CD1c-positive myeloid dendritic cell (primary cell): ENCODE data around the gene TRIP12.
"Not testable (repeated sequence)": the region's sequence is repeated elsewhere in the genome, so short reads cannot be mapped to it uniquely, and the experiment has no call there.

ENCODE experiments used
- DNase-seq: peaks from one replicate; pipeline ENCODE4 v3.0.0-alpha.2; 2016; ENCODE audit errors: extremely low spot score

Gene TRIP12

DNA sequence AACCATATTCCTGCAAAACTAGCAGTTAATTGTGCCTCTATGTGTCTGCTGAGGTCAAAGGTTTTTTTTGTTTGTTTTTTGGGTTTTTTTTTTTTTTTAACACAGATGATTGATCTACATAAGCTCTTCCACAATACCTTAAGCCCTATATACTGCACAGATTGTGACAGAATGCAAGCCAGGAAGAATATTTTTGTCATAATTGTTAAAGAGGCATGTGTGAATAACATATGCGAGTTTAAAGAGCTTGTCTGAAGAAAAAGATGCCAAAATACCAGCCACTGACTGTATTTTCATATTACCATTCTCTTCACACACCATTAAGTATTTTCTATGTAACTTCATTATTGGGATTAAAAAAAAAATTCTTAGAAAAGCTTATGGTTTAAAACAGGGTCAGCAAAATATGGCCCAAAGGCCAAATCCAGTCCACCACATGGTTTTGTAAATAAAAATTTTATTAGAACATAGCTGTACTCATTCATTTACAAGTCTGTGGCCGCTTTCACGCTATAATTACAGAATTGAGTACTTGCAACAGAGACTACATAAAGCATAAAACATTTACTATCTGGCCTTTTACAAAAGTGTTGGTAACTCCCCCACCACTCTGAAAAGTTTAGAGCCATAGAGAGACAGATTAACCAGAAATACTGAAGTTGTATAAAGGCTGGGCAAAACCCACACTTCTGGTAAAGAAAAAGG, 89.9 kb downstream of the TRIP12 start:
- no peak for DNase-seq

DNA sequence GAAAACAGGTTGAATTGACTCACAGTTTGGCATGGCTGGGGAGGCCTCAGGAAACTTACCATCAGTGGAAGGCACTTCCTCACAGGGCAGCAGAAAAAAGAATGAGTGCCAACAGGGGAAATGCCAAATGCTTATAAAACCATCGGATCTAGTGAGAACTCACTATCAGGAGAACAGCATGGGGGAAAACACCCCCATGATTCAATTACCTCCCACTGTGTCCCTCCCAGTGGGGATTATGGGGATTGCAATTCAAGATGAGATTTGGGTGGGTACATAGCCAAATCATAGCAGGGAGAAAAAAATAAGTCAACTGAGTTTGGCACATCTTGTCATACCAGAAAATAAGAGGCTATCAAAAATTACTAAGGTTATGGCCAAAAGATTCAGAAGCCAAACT, 96.3 kb downstream of the TRIP12 start:
- no peak for DNase-seq

DNA sequence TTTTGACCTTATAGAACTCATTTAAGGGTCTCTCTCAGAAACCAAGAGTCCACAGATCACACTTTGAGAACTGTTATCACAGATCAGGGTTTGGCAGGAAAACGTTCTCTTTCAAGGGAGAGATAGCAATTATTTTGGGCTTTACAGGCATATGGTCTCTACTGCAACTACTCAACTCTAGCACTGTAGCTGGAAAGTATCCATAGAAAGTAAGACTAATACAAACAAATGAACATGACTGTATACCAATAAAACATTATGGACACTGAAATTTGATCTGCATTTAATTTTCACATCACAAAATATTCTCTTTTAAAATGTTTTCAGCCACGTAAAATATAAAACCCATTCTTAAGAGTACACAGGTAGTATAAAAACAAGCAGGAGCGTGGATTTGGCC, 100.5 kb downstream of the TRIP12 start:
- DNase-seq, result no peak

DNA sequence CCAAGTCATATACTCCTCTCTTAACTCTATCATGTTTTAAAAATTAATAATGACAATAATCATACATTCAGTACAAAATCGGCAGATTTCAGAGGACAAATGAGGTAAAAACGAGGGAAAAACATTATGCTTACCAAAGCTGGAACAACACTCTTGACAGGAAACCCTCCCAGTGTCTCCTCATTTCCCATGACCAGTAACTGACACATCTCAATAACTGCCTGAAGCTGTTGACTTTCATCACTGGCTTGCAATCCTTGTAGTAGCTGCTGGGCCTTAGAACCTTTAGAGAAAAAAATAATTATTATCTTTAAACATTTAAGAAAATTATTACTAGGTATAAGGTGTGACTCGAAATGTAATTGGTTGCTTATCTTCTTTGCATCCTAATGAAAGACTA, 103.6 kb downstream of the TRIP12 start:
- DNase-seq, result no peak

DNA sequence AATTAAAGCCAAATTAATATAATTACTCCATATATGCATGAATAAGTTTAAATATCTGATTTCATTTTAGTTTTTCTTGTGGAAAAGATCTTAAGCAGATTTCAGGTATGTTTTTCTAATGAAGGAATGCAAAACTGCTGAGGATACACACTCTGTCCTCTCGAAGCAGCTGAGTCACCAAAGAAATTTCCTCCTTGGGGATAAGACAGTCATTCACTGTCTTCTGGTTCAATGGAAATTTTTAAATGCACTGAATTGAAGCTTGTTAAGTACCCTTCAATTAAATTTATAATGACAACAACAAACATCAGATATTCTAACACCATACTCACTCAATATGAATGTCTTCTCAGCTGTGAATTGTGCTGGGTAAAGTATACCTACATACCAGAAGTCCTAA, 106.0 kb downstream of the TRIP12 start:
- DNase-seq, result no peak

DNA sequence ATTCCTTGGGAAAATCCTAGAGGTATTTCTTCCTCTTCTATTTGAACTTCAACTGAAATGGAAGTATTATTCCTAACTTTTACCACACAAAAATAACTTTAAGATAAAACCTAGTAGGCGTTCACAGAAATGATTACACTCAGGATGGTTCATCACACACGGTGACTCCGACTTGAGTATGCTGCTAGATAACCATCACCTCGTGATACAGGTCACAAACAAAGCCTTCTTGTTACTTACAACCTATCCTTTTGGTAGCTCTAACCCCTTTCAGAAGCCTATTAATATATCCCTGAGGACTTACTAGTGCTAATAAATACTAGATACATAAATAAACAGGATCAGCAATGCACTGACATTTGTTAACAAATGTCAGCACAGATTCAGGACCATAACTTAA, 106.5 kb downstream of the TRIP12 start:
- no peak for DNase-seq

DNA sequence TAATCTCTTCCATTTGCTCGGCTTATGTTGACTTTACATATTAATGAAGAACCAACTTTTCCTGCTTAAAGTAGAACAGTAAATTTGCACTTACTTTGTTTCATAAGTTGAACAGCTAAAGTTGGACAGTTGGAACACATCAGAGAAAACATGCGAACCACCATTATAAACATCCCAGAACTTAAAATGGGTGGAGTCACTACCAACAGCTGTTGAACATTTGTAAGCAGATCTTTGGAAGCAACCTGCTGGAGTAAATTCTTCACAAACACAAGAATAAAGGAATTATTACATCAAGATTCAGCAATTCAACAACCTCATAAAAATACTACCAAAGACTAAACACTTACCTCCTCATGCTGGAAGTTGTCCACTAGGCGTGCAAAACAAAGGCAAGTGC, 111.0 kb downstream of the TRIP12 start:
- DNase-seq, result no peak

DNA sequence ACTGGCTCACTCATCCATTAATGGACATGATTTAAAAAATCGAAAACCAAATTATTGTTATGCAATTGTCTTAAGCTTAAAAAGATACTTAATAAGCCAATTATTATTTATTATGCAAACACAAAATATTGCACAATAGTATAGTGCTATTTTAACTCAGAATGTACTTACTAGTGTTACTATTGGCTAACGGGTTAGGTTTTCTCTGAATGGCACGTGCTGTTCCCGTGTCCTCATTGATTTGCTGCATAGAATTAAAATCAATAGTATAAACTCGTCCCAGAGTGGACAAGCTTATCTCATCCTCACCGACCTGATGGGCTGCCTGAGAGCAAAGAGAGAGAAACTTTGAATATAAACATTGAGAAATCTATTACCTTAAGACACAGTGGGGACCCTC, 116.2 kb downstream of the TRIP12 start:
- no peak for DNase-seq

DNA sequence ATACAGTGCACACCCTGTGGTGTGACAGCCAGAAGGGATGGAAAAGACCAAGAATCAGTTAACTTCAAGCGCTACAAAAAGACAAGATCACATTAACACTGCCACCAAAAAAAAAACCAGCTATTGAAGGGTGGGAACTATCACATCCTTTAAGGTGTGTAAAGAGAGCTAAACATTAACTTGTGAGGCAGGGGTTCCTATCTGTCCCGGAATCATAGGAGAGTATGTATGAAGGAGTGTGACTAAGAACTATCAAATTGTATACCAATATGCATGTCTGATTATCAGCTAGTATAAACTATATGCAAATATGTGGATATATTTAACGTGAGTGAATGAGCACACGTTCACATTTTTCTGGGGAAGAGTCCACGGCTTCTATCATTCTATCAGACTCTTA, 119.0 kb downstream of the TRIP12 start:
- DNase-seq, result no peak

DNA sequence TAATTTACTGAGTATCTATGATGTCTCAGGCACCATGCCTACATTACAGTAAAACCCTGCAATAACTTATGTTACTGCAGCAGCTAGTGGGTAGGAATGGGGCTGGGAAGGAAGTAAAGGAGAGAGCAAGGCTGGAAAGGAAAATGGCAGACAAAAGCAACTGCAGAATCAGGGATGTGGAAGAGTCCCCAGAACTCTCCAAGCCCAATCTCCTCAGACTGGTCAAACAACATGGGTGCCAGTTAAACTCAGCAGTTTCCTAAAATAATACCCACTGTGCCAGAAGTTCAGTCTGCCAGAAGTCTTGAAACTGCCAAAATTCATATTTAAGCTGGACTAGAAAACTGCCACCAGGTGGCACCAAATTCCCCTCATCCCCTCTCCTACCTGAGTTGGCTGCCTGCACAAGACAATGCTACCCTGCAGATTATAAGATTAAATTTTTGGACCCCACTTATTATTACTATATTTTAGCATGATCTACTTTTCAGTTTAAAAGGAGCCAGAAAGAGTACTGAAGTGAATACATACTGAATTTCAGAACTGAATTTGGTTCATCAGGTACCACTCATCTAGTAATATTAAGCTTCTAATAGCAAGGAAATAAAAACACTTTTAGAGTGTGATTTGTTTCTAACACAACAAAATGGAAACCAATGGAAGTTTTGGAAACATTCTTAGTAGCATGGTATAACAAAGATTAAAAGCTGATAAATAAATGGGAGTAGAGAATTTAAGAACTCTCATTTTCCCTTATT, 120.6 kb downstream of the TRIP12 start:
- peak; percentile 47 for DNase-seq

DNA sequence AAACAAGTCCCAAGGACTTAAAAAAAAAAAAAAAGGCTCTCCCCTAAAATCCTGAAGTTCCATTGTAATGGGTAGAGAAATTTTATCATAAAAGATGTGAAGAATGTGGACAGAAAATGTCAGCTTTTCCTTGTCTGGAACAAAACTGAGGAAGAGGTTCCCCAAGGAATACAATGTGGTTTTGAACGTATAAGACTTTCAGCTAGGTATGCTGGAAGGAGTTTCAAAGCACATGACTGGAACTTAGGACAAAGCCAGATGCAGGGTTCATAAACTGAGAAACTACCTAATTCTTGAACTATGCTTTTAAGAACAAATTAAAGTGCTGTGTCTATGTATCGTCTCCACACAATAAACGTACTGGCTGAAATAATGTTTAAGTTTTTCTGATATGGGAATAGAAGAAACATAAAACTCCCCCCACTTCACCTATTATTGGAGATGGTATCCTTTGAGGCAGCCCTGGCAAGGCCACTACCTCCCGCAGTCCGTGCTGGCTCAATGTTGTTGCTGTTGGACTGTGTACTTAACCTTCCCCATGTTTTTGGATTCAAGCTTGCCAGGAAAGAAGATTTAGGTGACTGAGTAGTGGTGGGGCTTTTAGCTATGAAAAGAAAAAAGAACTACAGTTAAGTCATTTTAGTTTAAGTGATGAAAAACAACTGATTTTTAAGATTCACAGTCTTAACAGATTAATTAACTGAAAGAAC, 123.2 kb downstream of the TRIP12 start:
- DNase-seq, result no peak

DNA sequence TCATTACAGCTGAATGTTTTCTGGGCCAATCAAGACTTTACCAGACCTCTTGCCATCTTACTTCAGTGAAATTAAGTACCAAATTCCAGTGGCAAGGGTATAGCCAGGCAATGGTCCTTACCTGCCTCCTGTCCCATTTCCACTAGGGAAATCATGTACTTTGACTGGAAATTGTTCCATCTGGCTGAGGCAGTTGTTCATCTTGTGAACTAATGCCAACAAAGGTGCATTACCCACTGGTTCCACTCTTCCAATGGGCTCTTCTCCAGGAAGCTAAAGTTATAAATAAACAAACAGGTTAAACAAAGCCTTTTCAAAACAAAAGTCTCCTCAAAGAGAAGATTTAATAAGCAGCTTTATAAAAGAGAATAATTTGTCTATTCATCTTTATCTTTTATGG, 126.8 kb downstream of the TRIP12 start:
- DNase-seq, result no peak

DNA sequence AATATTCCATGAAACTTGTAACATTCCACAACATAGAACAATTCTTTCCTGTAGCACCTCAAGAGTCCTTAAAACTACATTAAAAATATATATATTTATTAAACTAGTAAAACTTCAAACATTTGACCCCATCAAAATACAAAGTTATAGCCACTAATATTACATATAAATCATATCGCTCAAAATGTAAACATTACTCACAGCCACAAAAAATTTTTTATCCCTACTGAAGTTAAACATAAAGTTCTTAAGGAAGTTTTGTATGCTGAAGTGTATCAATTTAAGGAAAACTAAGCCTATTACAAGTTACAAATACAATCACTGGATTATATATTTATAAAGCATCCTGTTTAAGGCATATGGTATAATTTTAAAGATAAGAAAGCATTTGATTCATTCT, 127.2 kb downstream of the TRIP12 start:
- no peak for DNase-seq

DNA sequence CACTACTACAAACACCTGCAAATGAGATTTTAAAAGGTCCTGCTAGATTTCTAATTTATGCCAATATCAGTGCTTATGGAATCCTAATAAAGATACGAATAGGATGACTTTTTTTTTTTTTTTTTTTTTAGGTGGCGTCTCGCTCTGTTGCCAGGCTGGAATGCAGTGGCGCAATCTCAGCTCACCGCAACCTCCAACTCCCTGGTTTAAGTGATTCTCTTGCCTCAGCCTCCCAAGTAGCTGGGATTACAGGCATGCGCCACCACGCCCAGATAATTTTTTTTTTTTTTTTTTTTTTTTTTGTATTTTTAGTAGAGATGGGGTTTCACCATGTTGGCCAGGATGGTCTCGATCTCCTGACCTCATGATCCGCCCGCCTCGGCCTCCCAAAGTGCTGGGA, 135.5 kb downstream of the TRIP12 start:
- not testable (repeated sequence) for DNase-seq

DNA sequence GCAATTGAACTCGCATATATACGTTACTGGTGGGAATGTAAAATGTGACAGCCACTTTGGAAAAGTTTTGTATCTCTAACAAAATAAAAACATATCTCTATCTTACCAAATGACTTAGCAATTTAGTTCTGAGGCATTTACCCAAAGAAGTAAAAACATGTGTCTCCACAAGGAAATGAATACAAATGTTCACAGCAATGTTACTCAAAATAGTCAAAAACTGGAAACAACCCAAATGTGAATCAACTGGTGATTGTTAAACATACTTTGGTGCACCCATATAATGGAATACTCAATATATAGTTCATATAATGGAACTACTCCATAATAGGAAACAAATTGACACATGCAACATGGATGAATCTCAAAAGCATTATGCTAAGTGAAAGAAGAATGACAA, 137.0 kb downstream of the TRIP12 start:
- no peak for DNase-seq

DNA sequence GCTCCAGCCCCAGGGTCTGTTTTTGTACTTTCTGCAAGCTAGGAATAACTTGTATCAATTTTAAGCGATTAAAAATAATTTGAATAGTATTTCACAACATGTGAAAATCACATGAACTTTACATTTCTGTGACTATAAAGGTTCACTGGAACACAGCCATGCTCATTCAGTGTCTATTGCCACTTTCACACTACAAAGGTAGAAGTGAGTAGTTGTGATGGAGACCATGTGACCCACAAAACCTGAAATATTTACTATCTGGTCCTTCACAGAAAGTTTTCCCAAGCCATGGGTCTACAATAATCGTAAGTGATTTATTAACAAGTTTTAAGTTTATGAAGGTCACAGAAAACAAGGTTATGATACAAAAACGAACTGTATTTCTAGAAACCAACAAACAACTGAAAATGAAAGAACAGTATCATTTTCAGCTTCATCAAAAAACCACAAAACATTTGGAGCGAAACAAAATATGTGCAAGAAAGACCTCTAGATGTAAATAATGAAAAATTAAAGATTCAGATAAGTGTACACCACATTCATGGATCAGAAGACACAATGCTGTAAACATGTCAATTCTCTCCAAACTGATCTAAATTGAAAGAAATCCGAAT, 138.6 kb downstream of the TRIP12 start:
- DNase-seq, result no peak

DNA sequence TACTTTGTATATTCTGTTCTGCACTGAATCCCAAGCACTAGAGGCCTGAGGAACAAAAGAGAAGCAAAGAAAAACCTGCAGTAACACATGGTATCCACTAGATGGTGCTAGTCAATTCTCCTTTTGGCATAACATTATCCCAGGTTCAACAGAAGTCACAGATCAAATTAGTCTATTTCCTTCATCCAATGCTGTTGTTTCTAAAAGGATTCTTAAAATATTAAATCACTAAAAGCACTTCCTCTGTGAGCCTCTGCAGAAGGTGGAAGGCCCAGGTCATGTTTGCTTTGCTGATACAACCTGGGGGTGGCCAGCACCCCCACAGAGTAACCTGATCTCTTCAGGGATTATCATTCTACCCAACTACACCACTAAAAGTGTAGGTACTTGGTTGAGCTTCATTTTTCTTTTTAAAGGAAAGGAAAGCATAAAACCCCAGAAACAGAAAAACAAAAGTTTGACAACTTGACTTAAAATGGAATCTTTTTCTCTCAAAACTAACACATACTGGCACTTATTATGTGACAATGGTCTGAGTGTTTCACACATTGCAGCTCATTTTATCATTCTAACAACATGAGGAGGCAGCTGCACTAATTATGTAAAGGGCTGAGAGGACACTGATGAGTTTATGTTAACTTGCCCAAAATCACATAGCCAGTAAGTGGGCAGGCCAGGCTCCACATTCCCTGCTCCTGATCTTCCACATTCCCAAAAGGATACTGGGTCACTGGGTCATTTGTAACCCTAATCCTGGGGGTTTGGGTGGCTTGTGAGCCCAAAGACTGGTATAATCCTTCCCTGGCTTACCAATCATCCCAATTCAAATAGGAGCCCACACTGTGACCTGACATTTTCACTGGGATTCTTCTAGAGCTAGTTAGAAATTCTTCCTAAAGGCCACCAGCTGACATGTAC, 140.7 kb downstream of the TRIP12 start:
- DNase-seq, result peak; percentile 52

DNA sequence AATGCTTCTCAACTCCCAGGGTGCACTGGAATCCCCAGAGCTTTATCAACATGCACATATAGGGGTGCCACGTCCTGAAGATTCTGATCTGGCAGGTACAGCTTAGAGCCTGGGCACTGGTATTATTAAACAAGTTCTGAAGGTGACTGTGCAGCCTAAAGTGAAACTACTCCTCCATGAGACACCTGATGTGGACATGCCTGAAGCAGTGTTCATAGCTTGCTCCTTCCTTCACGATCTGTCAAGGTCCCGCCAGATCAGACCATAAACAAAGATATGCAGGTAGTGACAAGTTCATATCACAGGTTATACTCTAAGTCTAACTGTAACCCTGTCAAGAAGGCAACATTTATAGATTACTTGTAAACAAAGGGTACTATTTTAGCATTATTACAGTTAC, 142.2 kb downstream of the TRIP12 start:
- DNase-seq, result no peak

DNA sequence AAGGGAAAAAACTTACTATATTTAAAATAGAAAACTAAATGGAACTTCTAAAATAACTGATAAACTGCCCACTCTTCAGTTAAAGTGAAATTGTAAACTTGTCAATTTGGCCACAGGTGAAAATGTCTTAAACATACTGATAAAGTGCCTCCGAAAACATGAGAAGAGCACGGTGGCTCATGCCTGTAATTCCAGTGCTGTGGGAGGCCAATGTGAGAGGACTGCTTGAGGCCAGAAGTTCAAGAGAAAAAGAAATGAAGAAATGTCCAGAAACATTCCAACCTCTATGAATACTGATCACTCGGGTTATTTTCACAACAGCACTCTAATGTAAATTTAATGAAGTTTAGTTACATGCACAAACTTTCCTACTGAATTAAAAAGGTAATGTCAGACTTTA, 144.1 kb downstream of the TRIP12 start:
- DNase-seq, result no peak

DNA sequence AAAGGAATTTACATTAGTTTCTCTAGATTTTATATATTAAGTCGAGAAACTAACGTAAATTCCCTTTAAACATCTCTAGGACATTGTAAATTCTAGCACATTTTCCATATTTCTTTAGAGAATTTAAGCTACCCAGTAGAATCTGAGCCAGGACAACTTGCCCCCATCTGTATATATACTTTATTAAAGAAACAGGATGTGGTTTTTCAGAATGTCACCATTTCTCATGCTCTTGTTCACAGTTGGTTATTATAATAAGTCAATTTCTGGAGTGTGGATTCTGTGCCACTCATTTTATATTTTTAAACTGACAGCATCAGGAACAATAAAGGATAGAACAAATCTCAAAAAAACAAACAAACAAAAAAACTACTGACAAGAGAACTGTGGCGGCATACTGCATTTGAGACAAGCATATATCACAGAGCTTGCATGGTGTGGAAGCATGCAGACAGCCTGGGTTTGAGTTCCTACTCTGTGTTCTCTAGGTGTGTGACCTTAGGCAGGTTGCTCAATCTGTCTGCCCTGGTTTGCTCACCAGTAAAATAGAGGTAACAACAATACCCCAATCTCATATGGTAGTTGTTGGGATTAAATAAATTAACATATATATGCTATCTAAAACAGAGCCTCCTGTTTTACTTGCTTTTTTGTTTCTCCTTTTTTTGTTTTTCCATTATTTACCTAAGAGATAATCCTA, 146.0 kb downstream of the TRIP12 start:
- peak; percentile 3 for DNase-seq

DNA sequence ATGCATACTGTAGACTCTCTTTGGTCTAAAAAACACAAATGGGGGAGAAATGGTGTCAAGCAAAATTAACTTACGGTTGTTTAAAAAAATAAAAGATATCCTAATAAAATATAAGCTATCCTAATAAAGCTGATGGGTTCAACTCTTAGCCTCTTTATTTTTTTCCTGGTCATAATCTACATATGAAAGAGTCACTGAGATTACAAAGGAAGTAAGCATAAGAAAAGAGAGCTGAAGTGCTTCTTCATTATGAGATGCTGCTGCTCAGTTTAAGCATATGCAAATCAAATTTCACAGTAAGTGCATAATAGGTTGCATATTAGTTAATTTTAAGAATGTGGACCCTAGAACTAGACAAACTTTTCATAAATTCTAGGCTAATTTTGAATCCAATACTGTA, 147.6 kb downstream of the TRIP12 start:
- no peak for DNase-seq
